ENCODE measurements around the gene ZNF195. TPM values are rescaled to one million over a fixed set of nuclear protein-coding genes. Genes with fewer than 3 reads are reported as not detected.
"Not testable (repeated sequence)": the region's sequence is repeated elsewhere in the genome, so short reads cannot be mapped to it uniquely, and the experiment has no call there.

Gene ZNF195
- total RNA-seq, 1 donor: 18.1 TPM

GRCh38 chr11:3412837-3413236 lies 33.9 kb upstream of the ZNF195 start:
- no peak for TF ChIP-seq CTCF (IDR thresholded peaks at IDR 0.05; ENCODE audit: insufficient read depth, low read length)
- DNase-seq (ENCODE audit: low read depth): no peak
- no peak overlapping the region for H3K4me3 ChIP-seq (ENCODE audit: low read depth, low read length)

- DNase-seq (ENCODE audit: low read depth): peak; percentile 54
- not testable (repeated sequence) for H3K4me3 ChIP-seq (ENCODE audit: low read depth, low read length)
- TF ChIP-seq CTCF (IDR thresholded peaks at IDR 0.05; ENCODE audit: insufficient read depth, low read length): peak; percentile 70
Observed at GRCh38 chr11:3408722-3409121, 29.8 kb upstream of the ZNF195 start.

DNA sequence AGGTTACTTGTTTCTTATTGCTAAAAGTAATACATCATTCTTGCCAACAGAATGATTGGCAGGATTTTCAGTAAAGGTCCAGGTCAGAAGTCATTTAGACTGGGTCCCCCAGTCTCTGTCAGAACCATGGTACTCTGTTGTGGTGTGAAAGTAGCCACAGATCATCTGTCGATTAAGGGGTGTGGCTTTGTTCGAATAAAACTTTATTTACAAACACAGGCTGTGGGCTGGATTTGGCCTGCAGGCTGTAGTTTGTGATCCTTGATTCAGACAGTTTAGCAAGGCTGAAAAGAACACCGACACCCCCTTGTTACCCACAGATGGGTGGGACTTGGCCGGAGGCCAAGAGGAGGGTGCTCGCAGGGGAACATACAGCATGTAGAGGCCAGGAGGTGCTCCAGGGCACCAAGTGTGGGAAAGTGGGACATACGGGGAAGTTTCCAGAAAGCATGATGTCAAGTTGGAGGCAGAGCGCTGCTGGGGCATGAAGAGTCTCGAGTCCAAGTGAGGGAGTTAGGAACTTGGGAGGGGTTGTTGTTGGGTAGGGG lies 29.2 kb upstream of the ZNF195 start:
- H3K4me3 ChIP-seq (ENCODE audit: low read depth, low read length); DNase-seq (ENCODE audit: low read depth): not testable (repeated sequence)

- not testable (repeated sequence) for DNase-seq (ENCODE audit: low read depth); H3K4me3 ChIP-seq (ENCODE audit: low read depth, low read length)
Observed at GRCh38 chr11:3406937-3407336, 28.0 kb upstream of the ZNF195 start.

DNA sequence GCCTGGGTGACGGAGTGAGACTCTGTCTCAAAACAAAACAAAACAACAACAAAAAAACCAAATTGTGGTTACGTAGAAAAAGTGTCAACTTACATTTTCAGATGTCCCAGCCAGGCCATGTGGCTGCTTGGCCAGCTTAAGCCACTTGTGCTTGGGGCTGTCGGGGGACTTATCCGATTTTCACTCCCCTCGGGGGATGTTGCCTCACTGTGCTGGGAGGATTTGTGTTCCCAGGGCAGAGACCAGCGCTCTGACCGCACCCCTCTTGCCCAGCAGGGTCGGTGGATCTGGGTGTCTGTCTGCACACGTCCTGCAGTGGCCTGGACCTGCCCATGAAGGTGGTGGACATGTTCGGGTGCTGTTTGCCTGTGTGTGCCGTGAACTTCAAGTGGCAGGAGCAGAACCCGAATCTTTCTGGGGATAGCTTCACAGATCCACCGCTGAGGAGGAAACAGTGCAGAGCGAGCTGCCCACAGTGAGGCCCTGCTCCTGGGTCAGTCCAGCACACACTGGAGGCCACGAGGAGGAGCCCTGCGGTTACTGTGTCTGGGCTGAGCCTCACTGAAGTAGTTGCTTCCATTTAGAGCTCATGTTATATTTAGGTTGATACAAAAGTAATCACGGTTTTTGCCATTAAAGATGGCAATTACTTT lies 27.4 kb upstream of the ZNF195 start:
- not testable (repeated sequence) for H3K4me3 ChIP-seq (ENCODE audit: low read depth, low read length); DNase-seq (ENCODE audit: low read depth)

- not testable (repeated sequence) for DNase-seq (ENCODE audit: low read depth); H3K4me3 ChIP-seq (ENCODE audit: low read depth, low read length)
Observed at GRCh38 chr11:3404076-3404925, 25.4 kb upstream of the ZNF195 start.

GRCh38 chr11:3402861-3403250 lies 23.9 kb upstream of the ZNF195 start:
- DNase-seq (ENCODE audit: low read depth); H3K4me3 ChIP-seq (ENCODE audit: low read depth, low read length): not testable (repeated sequence)

GRCh38 chr11:3402181-3402860 lies 23.4 kb upstream of the ZNF195 start:
- not testable (repeated sequence) for DNase-seq (ENCODE audit: low read depth); H3K4me3 ChIP-seq (ENCODE audit: low read depth, low read length)

GRCh38 chr11:3401052-3401451 lies 22.1 kb upstream of the ZNF195 start:
- DNase-seq (ENCODE audit: low read depth); H3K4me3 ChIP-seq (ENCODE audit: low read depth, low read length): not testable (repeated sequence)

DNA sequence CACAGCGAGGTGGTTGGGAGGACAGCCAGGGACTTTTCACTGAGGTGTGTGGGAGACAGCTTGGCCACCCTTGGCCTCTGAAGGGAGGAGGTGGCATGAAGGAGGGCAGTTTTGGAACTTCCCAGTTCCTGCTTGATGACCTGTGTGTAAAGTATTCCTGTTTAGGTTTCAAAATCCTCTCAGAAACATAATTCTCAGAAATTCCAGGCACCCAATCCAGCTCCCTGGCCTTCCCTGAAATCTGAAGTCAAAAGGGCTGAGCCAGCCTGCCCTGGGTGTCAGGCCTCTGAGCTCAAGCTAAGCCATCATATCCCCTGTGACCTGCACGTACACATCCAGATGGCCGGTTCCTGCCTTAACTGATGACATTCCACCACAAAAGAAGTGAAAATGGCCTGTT lies 19.6 kb upstream of the ZNF195 start:
- H3K4me3 ChIP-seq (ENCODE audit: low read depth, low read length); DNase-seq (ENCODE audit: low read depth): not testable (repeated sequence)

DNA sequence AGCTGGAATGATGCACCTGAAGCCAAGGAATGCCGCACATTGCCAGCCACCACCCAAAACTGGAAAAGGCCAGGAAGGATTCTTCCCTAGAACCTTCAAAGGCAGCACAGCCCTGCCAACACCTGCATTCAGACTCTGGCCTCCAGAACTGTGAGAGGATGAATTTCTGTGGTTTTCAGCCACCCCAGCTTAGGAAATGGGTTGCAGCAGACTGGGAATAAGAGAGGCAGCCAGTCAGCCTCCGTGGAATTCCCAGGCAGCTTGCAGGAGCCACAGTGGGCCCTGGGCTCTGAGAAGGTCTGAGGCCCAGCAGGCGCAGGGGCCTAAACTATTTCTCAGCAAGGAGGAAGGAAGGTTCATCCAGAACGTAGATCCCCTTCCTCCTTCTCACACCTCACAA lies 19.2 kb upstream of the ZNF195 start:
- DNase-seq (ENCODE audit: low read depth): not testable (repeated sequence)

DNA sequence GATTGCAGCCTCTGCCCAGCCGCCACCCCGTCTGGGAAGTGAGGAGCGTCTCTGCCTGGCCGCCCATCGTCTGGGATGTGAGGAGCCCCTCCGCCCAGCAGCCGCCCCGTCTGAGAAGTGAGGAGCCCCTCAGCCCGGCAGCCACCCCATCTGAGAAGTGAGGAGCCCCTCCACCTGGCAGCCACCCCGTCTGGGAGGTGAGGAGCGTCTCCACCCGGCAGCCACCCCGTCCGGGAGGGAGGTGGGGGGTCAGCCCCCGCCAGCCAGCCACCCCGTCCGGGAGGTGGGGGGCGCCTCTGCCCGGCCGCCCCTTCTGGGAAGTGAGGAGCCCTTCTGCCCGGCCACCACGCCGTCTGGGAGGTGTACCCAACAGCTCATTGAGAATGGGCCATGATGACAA lies 18.3 kb upstream of the ZNF195 start:
- not testable (repeated sequence) for DNase-seq (ENCODE audit: low read depth); H3K4me3 ChIP-seq (ENCODE audit: low read depth, low read length)

More for the DNA sequence above, 19.2 kb upstream of the ZNF195 start:
- H3K4me3 ChIP-seq (ENCODE audit: low read depth, low read length): not testable (repeated sequence)

GRCh38 chr11:3395468-3395867 lies 16.5 kb upstream of the ZNF195 start:
- H3K4me3 ChIP-seq (ENCODE audit: low read depth, low read length); DNase-seq (ENCODE audit: low read depth): not testable (repeated sequence)

DNA sequence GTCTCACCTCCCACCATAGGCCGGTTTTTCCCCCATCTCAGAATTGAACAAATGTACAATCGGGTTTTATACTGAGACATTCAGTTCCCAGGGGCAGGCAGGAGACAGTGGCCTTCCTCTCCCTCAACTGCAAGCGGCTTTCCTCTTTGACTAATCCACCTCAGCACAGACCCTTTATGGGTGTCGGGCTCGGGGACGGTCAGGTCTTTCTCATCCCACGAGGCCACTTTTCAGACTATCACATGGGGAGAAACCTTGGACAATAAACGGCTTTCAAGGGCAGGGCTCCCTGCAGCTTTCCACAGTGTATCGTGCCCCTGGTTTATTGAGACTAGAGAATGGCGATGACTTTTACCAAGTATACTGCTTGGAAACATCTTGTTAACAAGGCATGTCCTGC lies 16.0 kb upstream of the ZNF195 start:
- DNase-seq (ENCODE audit: low read depth): not testable (repeated sequence)

DNA sequence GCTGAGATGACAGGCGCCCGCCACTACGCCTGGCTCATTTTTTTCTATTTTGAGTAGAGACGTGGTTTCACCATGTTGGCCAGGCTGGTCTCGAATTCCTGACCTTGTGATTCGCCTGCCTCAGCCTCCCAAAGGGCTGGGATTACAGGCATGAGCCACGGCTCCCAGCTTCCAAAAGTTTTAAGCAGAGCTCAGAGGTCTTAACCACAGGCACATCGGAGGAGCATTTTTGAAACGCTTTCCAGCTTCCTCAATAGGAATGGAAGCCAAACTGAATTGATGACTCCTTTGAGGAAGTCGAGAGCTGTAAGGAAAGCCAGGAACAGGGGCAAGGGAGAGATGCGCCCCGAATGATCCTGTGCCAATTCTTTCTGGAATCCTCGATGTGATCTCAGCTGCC lies 14.5 kb upstream of the ZNF195 start:
- DNase-seq (ENCODE audit: low read depth): not testable (repeated sequence)

More for the DNA sequence above, 16.0 kb upstream of the ZNF195 start:
- not testable (repeated sequence) for H3K4me3 ChIP-seq (ENCODE audit: low read depth, low read length)

More for the DNA sequence above, 14.5 kb upstream of the ZNF195 start:
- not testable (repeated sequence) for H3K4me3 ChIP-seq (ENCODE audit: low read depth, low read length)
